Hepatocyte (in vitro differentiated cells): ENCODE measurements around the gene RREB1.

ENCODE experiments used
- EZH2 ChIP-seq: fragments of 200-600 bp; sonication (generic); IDR thresholded peaks from 2 replicates; pipeline ENCODE4 v1.6.1; 2016; ENCODE audit warnings: antibody characterized with exemption, mild to moderate bottlenecking, borderline replicate concordance
- EZH2phosphoT487 ChIP-seq: fragments of 200-600 bp; sonication (generic); IDR thresholded peaks from one replicate; pipeline ENCODE4 v1.6.1; 2018; ENCODE audit warnings: antibody characterized with exemption, mild to moderate bottlenecking, low read depth, moderate library complexity; ENCODE audit not compliant: unreplicated experiment, severe bottlenecking
- TF ChIP-seq, protein P1 (sequence below): fragments of 200-600 bp; sonication (generic); IDR thresholded peaks from 2 replicates; pipeline ENCODE4 v1.5.1; 2016; ENCODE audit warnings: antibody characterized with exemption, mild to moderate bottlenecking; ENCODE audit not compliant: poor library complexity

DNA sequence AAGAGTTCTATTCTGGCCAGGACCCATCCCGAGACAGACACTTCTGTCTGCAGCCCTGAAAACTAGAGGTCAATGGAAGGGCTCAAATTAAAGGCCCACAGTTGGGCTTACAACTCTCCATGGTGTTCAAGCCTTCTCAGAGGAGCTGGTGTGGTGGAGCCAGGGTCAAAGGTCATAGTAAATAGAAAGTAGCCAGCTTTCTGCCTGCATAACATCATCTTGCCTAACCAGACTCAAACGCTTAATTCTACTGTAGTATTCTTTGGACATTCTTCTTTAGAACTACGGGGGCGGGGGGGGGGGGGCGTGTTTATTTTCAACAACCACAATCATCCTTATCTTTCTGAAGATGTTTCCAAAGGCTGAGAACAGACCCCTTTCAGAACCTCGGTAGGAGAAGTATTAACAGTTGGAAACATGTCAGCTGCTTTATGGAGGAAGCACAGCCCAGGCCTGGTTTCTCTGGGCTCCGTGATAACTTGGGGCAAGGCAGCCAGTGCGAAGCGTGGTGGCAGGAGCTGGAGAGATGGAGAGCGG, 1.5 kb upstream of the RREB1 start:
- TF ChIP-seq EZH2phosphoT487 (no peak), EZH2 (no peak)
- TF ChIP-seq, protein P1, sequence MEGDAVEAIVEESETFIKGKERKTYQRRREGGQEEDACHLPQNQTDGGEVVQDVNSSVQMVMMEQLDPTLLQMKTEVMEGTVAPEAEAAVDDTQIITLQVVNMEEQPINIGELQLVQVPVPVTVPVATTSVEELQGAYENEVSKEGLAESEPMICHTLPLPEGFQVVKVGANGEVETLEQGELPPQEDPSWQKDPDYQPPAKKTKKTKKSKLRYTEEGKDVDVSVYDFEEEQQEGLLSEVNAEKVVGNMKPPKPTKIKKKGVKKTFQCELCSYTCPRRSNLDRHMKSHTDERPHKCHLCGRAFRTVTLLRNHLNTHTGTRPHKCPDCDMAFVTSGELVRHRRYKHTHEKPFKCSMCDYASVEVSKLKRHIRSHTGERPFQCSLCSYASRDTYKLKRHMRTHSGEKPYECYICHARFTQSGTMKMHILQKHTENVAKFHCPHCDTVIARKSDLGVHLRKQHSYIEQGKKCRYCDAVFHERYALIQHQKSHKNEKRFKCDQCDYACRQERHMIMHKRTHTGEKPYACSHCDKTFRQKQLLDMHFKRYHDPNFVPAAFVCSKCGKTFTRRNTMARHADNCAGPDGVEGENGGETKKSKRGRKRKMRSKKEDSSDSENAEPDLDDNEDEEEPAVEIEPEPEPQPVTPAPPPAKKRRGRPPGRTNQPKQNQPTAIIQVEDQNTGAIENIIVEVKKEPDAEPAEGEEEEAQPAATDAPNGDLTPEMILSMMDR = no peak
